GM12874 (cell line): ENCODE data around the gene MVK.

Experiments
- CTCF ChIP-seq: IDR thresholded peaks from 2 replicates; pipeline ENCODE4 v1.5.1; 2011; ENCODE audit warnings: low read depth, mild to moderate bottlenecking, control low read depth, low read length, moderate library complexity; ENCODE audit not compliant: insufficient read depth

The MVK gene

GRCh38 chr12:109627633-109628032, 54.0 kb downstream of the MVK start:
- no peak for TF ChIP-seq CTCF

GRCh38 chr12:109630107-109630506, 56.5 kb downstream of the MVK start:
- TF ChIP-seq CTCF = no peak

- no peak for TF ChIP-seq CTCF
Observed at GRCh38 chr12:109630815-109631214, 57.2 kb downstream of the MVK start.

- TF ChIP-seq CTCF = no peak
Observed at GRCh38 chr12:109631302-109631701, 57.7 kb downstream of the MVK start.

- TF ChIP-seq CTCF = no peak
Observed at GRCh38 chr12:109631751-109632150, 58.2 kb downstream of the MVK start.

- TF ChIP-seq CTCF = no peak
Observed at GRCh38 chr12:109632342-109632741, 58.7 kb downstream of the MVK start.

- TF ChIP-seq CTCF = no peak
Observed at GRCh38 chr12:109635717-109636116, 62.1 kb downstream of the MVK start.

- TF ChIP-seq CTCF = no peak
Observed at GRCh38 chr12:109637348-109637747, 63.8 kb downstream of the MVK start.
